H9 (cell line): ENCODE measurements around the gene AVL9. TPM values are rescaled to one million over a fixed set of nuclear protein-coding genes. Genes with fewer than 3 reads are reported as not detected.

Experiments used
- DNase-seq: peaks from one replicate; pipeline ENCODE4 v3.0.0-alpha.2; 2017
- H2AFZ ChIP-seq: one replicate; pipeline ENCODE4 v1.6.1; 2013; ENCODE audit warnings: mild to moderate bottlenecking, low read length, control low read depth, moderate library complexity
- H2AK5ac ChIP-seq: 2 replicates; pipeline ENCODE4 v1.6.1; 2013; ENCODE audit warnings: low read length, control low read depth, mixed read lengths; ENCODE audit not compliant: insufficient read length
- H2BK120ac ChIP-seq: one replicate; pipeline ENCODE4 v1.6.1; 2013; ENCODE audit warnings: low read depth, mild to moderate bottlenecking, low read length, control low read depth, inconsistent platforms; ENCODE audit not compliant: poor library complexity, severe bottlenecking
- H2BK12ac ChIP-seq: 2 replicates; pipeline ENCODE4 v1.6.1; 2013; ENCODE audit warnings: low read length, control low read depth, mixed read lengths, low read depth; ENCODE audit not compliant: insufficient read length
- H2BK15ac ChIP-seq: 2 replicates; pipeline ENCODE4 v1.6.1; 2013; ENCODE audit warnings: low read depth, low read length, control low read depth
- H2BK20ac ChIP-seq: one replicate; pipeline ENCODE4 v1.6.1; 2013; ENCODE audit warnings: low read depth, mild to moderate bottlenecking, low read length, control low read depth, inconsistent platforms; ENCODE audit not compliant: poor library complexity, severe bottlenecking
- H2BK5ac ChIP-seq: 2 replicates; pipeline ENCODE4 v1.6.1; 2013; ENCODE audit warnings: low read length, control low read depth, mixed read lengths; ENCODE audit not compliant: insufficient read length
- H3K14ac ChIP-seq: 2 replicates; pipeline ENCODE4 v1.6.1; 2013; ENCODE audit warnings: low read length, control low read depth; ENCODE audit not compliant: insufficient read depth
- H3K18ac ChIP-seq: 2 replicates; pipeline ENCODE4 v1.6.1; 2013; ENCODE audit warnings: low read depth, mild to moderate bottlenecking, mixed read lengths, low read length, control low read depth; ENCODE audit not compliant: insufficient read length
- H3K23ac ChIP-seq: 2 replicates; pipeline ENCODE4 v1.6.1; 2013; ENCODE audit warnings: low read length, control low read depth, mixed read lengths, low read depth; ENCODE audit not compliant: insufficient read length
- H3K23me2 ChIP-seq: 2 replicates; pipeline ENCODE4 v1.6.1; 2013; ENCODE audit warnings: low read depth, mild to moderate bottlenecking, mixed read lengths, low read length, control low read depth; ENCODE audit not compliant: insufficient read length, poor library complexity, severe bottlenecking
- H3K27ac ChIP-seq: 2 replicates; pipeline ENCODE4 v1.5.1; 2013; ENCODE audit warnings: low read length, control low read depth, mixed read lengths, low read depth; ENCODE audit not compliant: insufficient read length
- H3K27me3 ChIP-seq: 2 replicates; pipeline ENCODE4 v1.6.1; 2013; ENCODE audit warnings: low read length, control low read depth, inconsistent platforms; ENCODE audit not compliant: insufficient read depth
- H3K4ac ChIP-seq: 2 replicates; pipeline ENCODE4 v1.6.1; 2013; ENCODE audit warnings: low read depth, mild to moderate bottlenecking, control low read depth, inconsistent platforms, low read length, moderate library complexity
- H3K4me1 ChIP-seq: 2 replicates; pipeline ENCODE4 v1.6.1; 2013; ENCODE audit warnings: low read length, control low read depth, inconsistent platforms; ENCODE audit not compliant: insufficient read depth
- H3K4me2 ChIP-seq: 2 replicates; pipeline ENCODE4 v1.6.1; 2013; ENCODE audit warnings: low read length, control low read depth, mixed read lengths; ENCODE audit not compliant: insufficient read length, insufficient read depth
- H3K56ac ChIP-seq: 2 replicates; pipeline ENCODE4 v1.6.1; 2013; ENCODE audit warnings: low read depth, mild to moderate bottlenecking, mixed read lengths, low read length, control low read depth; ENCODE audit not compliant: insufficient read length
- H3K79me1 ChIP-seq: 2 replicates; pipeline ENCODE4 v1.6.1; 2013; ENCODE audit warnings: low read depth, mild to moderate bottlenecking, moderate library complexity, low read length, control low read depth, inconsistent platforms; ENCODE audit not compliant: insufficient read depth, poor library complexity, severe bottlenecking
- H3K79me2 ChIP-seq: 2 replicates; pipeline ENCODE4 v1.6.1; 2013; ENCODE audit warnings: low read length, control low read depth, inconsistent platforms; ENCODE audit not compliant: insufficient read depth
- H3K9ac ChIP-seq: 2 replicates; pipeline ENCODE4 v1.6.1; 2013; ENCODE audit warnings: low read length, control low read depth, mixed read lengths; ENCODE audit not compliant: insufficient read length; ENCODE audit errors: extremely low read depth
- H3K9me3 ChIP-seq: one replicate; pipeline ENCODE4 v1.6.1; 2013; ENCODE audit warnings: low read depth, low read length, inconsistent platforms; ENCODE audit not compliant: control insufficient read depth
- H3T11ph ChIP-seq: one replicate; pipeline ENCODE4 v1.6.1; 2013; ENCODE audit warnings: mild to moderate bottlenecking, low read length, control low read depth, inconsistent platforms
- H4K20me1 ChIP-seq: one replicate; pipeline ENCODE4 v1.6.1; 2013; ENCODE audit not compliant: control insufficient read depth, insufficient read length, insufficient read depth
- H4K5ac ChIP-seq: 2 replicates; pipeline ENCODE4 v1.6.1; 2013; ENCODE audit warnings: low read depth, mild to moderate bottlenecking, mixed read lengths, low read length, control low read depth; ENCODE audit not compliant: insufficient read length
- H4K8ac ChIP-seq: replicated peaks from 2 replicates; pipeline ENCODE4 v1.6.1; 2013; ENCODE audit warnings: low read length, control low read depth, mixed read lengths, low read depth; ENCODE audit not compliant: insufficient read length
- H4K91ac ChIP-seq: 2 replicates; pipeline ENCODE4 v1.6.1; 2013; ENCODE audit warnings: low read depth, mild to moderate bottlenecking, moderate library complexity, mixed read lengths, low read length, control low read depth; ENCODE audit not compliant: insufficient read length
- H3K27ac Mint-ChIP-seq, 3 experiments: 2 replicates in 2 of 3; 3 replicates in 1 of 3; pipeline ENCODE4 v1.8.0; 2020 to 2021; ENCODE audit warnings: mixed read lengths in 3 of 3, mild to moderate bottlenecking in 1 of 3, moderate library complexity in 1 of 3
- H3K27me3 Mint-ChIP-seq: 2 replicates; pipeline ENCODE4 v1.8.0; 2021; ENCODE audit warnings: low read depth, mild to moderate bottlenecking, moderate library complexity, mixed read lengths
- H3K36me3 Mint-ChIP-seq, 3 experiments: 2 replicates in 2 of 3; 3 replicates in 1 of 3; pipeline ENCODE4 v1.8.0; 2020 to 2021; ENCODE audit warnings: low read depth in 3 of 3, mixed read lengths in 3 of 3; ENCODE audit not compliant: insufficient read depth in 1 of 3
- H3K4me1 Mint-ChIP-seq, 2 experiments: 2 replicates each; pipeline ENCODE4 v1.8.0; 2020; ENCODE audit warnings: mixed read lengths in 2 of 2
- H3K4me3 Mint-ChIP-seq, 2 experiments: 2 replicates in 1 of 2; 3 replicates in 1 of 2; pipeline ENCODE4 v1.8.0; 2020 to 2021; ENCODE audit warnings: mild to moderate bottlenecking in 2 of 2, mixed read lengths in 2 of 2, moderate library complexity in 1 of 2
- H3K9me3 Mint-ChIP-seq, 2 experiments: 2 replicates in 1 of 2; 3 replicates in 1 of 2; pipeline ENCODE4 v1.8.0; 2020; ENCODE audit warnings: mild to moderate bottlenecking in 2 of 2, mixed read lengths in 2 of 2, moderate library complexity in 1 of 2
- CTCF ChIP-seq: fragments of 200-600 bp; sonication (generic); conservative IDR thresholded peaks from 3 replicates; pipeline ENCODE4 v1.8.0; 2021; ENCODE audit warnings: antibody characterized with exemption, mild to moderate bottlenecking
- WGBS: extraction: QIAGEN DNeasy Blood & Tissue Kit; methylation state at CpG from one replicate; pipeline ENCODE4 v1.1.7; 2013; ENCODE audit warnings: missing lambda C conversion rate, low lambda C conversion rate, mixed read lengths; ENCODE audit not compliant: insufficient read length; ENCODE audit errors: extremely low coverage; 5-methylcytosine and 5-hydroxymethylcytosine counted together
- total RNA-seq: library from RNA; stranded (reverse); gene quantifications from 2 replicates; pipeline ENCODE4 v1.2.1, GENCODE V29; 2021

The AVL9 gene
- total RNA-seq, 1 experiment from 2014 or later, result 38.7 TPM

GRCh38 chr7:32618470-32618869 is 123.2 kb downstream of the AVL9 start:
- no peak overlapping the region for H2BK120ac ChIP-seq
- no peak overlapping the region for H3K23ac ChIP-seq
- H2AFZ ChIP-seq, result no peak overlapping the region
- H2BK20ac ChIP-seq, result no peak overlapping the region
- no peaks in the 10 kb centered on the region for H3K9me3 ChIP-seq
- no peak overlapping the region for H2AK5ac ChIP-seq
- no peak overlapping the region for H3K4me2 ChIP-seq
- H3K23me2 ChIP-seq, result no peaks in the 10 kb centered on the region
- no peak overlapping the region for H3K56ac ChIP-seq
- H3K4me1 ChIP-seq, result no peaks in the 10 kb centered on the region
- no peak overlapping the region for H3K4ac ChIP-seq
- Mint-ChIP-seq H3K9me3 (no peaks in the 10 kb centered on the region; a peak in 1 of 5 replicates), H3K27ac (peak overlapping the region; percentile 35 to 88 (median 41); a peak in 4 of 7 replicates), H3K4me3 (no peak overlapping the region), H3K36me3 (peaks cover 0 to 5% (median 1%) of the 10 kb centered on the region in 3 experiments; a peak in 1 of 7 replicates), H3K27me3 (no peaks in the 10 kb centered on the region), H3K4me1 (peaks cover 21 to 22% of the 10 kb centered on the region in 2 experiments)
- no peak overlapping the region for H2BK12ac ChIP-seq
- H4K8ac ChIP-seq, result no peak overlapping the region
- H3K27me3 ChIP-seq, result no peaks in the 10 kb centered on the region
- H4K91ac ChIP-seq, result no peak overlapping the region
- no peaks in the 10 kb centered on the region for H4K20me1 ChIP-seq
- H3K14ac ChIP-seq, result no peak overlapping the region
- no peak for DNase-seq
- H3K79me1 ChIP-seq, result no peaks in the 10 kb centered on the region
- no CpG with 5 or more reads among the region's 2 CpGs for WGBS
- no peaks in the 10 kb centered on the region for H3K79me2 ChIP-seq
- no peak overlapping the region for H2BK15ac ChIP-seq
- H3K18ac ChIP-seq, result no peak overlapping the region
- no peak overlapping the region for H3T11ph ChIP-seq
- no peak overlapping the region for H2BK5ac ChIP-seq
- H3K9ac ChIP-seq, result no peak overlapping the region
- no peak overlapping the region for H3K27ac ChIP-seq
- TF ChIP-seq CTCF, result no peak
- H4K5ac ChIP-seq, result no peak overlapping the region
